Bronchial epithelial cell (primary cell): Measurements from ENCODE around the gene F10. TPM values are rescaled to one million over a fixed set of nuclear protein-coding genes. Genes with fewer than 3 reads are reported as not detected.

Source experiments
- DNase-seq: peaks from one replicate; pipeline ENCODE4 v3.0.0-alpha.2; 2010; ENCODE audit warnings: low read depth
- FAIRE-seq: peaks from 2 replicates; lab custom pipeline; 2011; peaks lifted over from hg19 to GRCh38; lab: Jason Lieb, UNC
- H3K27me3 ChIP-seq: 2 replicates; pipeline ENCODE4 v1.5.1; 2011; ENCODE audit warnings: low read length; ENCODE audit not compliant: control insufficient read depth, insufficient read depth
- H3K36me3 ChIP-seq: 2 replicates; pipeline ENCODE4 v1.5.1; 2011; ENCODE audit warnings: low read length; ENCODE audit not compliant: control insufficient read depth, insufficient read depth
- H3K4me3 ChIP-seq: 2 replicates; pipeline ENCODE4 v1.5.1; 2011; ENCODE audit warnings: mild to moderate bottlenecking, low read depth, low read length, control low read depth
- CTCF ChIP-seq: IDR thresholded peaks from 2 replicates; pipeline ENCODE4 v1.5.1; 2011; ENCODE audit warnings: mild to moderate bottlenecking, moderate library complexity, low read length, control low read depth, inconsistent platforms; ENCODE audit not compliant: insufficient read depth, severe bottlenecking
- total RNA-seq: library from RNA; depleted of rRNA; stranded (reverse); fragments of >200 nt; gene quantifications from 2 replicates; pipeline ENCODE4 v1.2.1, GENCODE V29; 2014

Gene F10
- total RNA-seq, 1 donor from 2014 or later, result 0.26 TPM

GRCh38 chr13:113116871-113117271 is 5.7 kb upstream of the F10 start:
- Histone ChIP-seq H3K4me3 (no peak overlapping the region), H3K36me3 (no peaks in the 10 kb centered on the region), H3K27me3 (no peaks in the 10 kb centered on the region)
- no peak for TF ChIP-seq CTCF
- DNase-seq (no peak), FAIRE-seq (no peak)

GRCh38 chr13:113117335-113117872 is 5.2 kb upstream of the F10 start:
- no peak for FAIRE-seq
- DNase-seq, result no peak
- Histone ChIP-seq H3K27me3 (no peaks in the 10 kb centered on the region), H3K4me3 (no peak overlapping the region), H3K36me3 (no peaks in the 10 kb centered on the region)
- TF ChIP-seq CTCF, result no peak

- no peak for DNase-seq
- TF ChIP-seq CTCF, result no peak
- H3K4me3 ChIP-seq, result no peak overlapping the region
- no peaks in the 10 kb centered on the region for H3K27me3 ChIP-seq
- FAIRE-seq, result no peak
- no peaks in the 10 kb centered on the region for H3K36me3 ChIP-seq
Observed at GRCh38 chr13:113117911-113118260, 4.7 kb upstream of the F10 start.

GRCh38 chr13:113118261-113119021 is 4.2 kb upstream of the F10 start:
- H3K27me3 ChIP-seq, result no peaks in the 10 kb centered on the region
- no peak overlapping the region for H3K4me3 ChIP-seq
- H3K36me3 ChIP-seq, result no peaks in the 10 kb centered on the region
- DNase-seq, result no peak
- no peak for FAIRE-seq
- no peak for TF ChIP-seq CTCF

GRCh38 chr13:113119166-113119821 is 3.3 kb upstream of the F10 start:
- Histone ChIP-seq H3K36me3 (no peaks in the 10 kb centered on the region), H3K4me3 (no peak overlapping the region), H3K27me3 (no peaks in the 10 kb centered on the region)
- peak; percentile 97 for FAIRE-seq
- no peak for DNase-seq
- no peak for TF ChIP-seq CTCF
